Epithelial cell of proximal tubule (primary cell): Measurements from ENCODE around the gene HOXA7. TPM values are rescaled to one million over a fixed set of nuclear protein-coding genes. Genes with fewer than 3 reads are reported as not detected.

Experiments used
- DNase-seq: peaks from one replicate; pipeline ENCODE4 v3.0.0-alpha.2; 2011; ENCODE audit warnings: low read depth
- H3K4me3 ChIP-seq: 2 replicates; pipeline ENCODE4 v1.5.1; 2011; ENCODE audit warnings: low read depth, mild to moderate bottlenecking, low read length
- CTCF ChIP-seq: conservative IDR thresholded peaks from 2 replicates; pipeline ENCODE4 v1.5.1; 2012; ENCODE audit warnings: low read depth, mild to moderate bottlenecking, low read length
- total RNA-seq: library from RNA; depleted of rRNA; stranded (reverse); fragments of >200 nt; gene quantifications from 2 replicates; pipeline ENCODE4 v1.2.3, GENCODE V29; 2015

HOXA7 gene
- total RNA-seq, 1 donor from 2014 or later, result 21.4 TPM

- DNase-seq, result no peak
- no peak for TF ChIP-seq CTCF
- peak overlapping the region; percentile 42 for H3K4me3 ChIP-seq
These were observed 32.2 kb upstream of the HOXA7 start for GRCh38 chr7:27188386-27189294.

- no peak for TF ChIP-seq CTCF
- peak overlapping the region; percentile 42 for H3K4me3 ChIP-seq
- DNase-seq, result no peak
These were observed 31.3 kb upstream of the HOXA7 start for GRCh38 chr7:27187475-27188385.

GRCh38 chr7:27186668-27187474, 30.4 kb upstream of the HOXA7 start:
- peak overlapping the region; percentile 72 for H3K4me3 ChIP-seq
- no peak for TF ChIP-seq CTCF
- DNase-seq, result no peak

- H3K4me3 ChIP-seq, result peak overlapping the region; percentile 72
- no peak for DNase-seq
- no peak for TF ChIP-seq CTCF
These were observed 29.6 kb upstream of the HOXA7 start for GRCh38 chr7:27185854-27186667.

GRCh38 chr7:27185013-27185853, 28.8 kb upstream of the HOXA7 start, which contains the start of gene HOXA11:
TSS of gene HOXA11 (minus strand) at chr7:27185232. CDS start at chr7:27185144, 88 bp downstream.
- H3K4me3 ChIP-seq, result peak within 1 kb of the TSS; percentile 72
- no peak for DNase-seq
- no peak for TF ChIP-seq CTCF
